NCI-H510A (cell line): ENCODE data around the gene DIAPH3.

Source experiments
- DNase-seq: peaks from one replicate; lab custom pipeline; 2025; lab: John Stamatoyannopoulos, UW

The DIAPH3 gene

GRCh38 chr13:60158321-60158801 is 5.4 kb downstream of the DIAPH3 start:
- no peak for DNase-seq

- DNase-seq: no peak
Measured at GRCh38 chr13:60155978-60156377, 7.8 kb downstream of the DIAPH3 start.

- DNase-seq: no peak
Measured at GRCh38 chr13:60152904-60153303, 10.8 kb downstream of the DIAPH3 start.

- no peak for DNase-seq
Measured at GRCh38 chr13:60152114-60152513, 11.6 kb downstream of the DIAPH3 start.

GRCh38 chr13:60150538-60150937 is 13.2 kb downstream of the DIAPH3 start:
- no peak for DNase-seq

GRCh38 chr13:60148918-60149317 is 14.8 kb downstream of the DIAPH3 start:
- no peak for DNase-seq

GRCh38 chr13:60147361-60147760 is 16.4 kb downstream of the DIAPH3 start:
- no peak for DNase-seq

- no peak for DNase-seq
Measured at GRCh38 chr13:60146471-60146870, 17.3 kb downstream of the DIAPH3 start.

GRCh38 chr13:60143775-60144174 is 20.0 kb downstream of the DIAPH3 start:
- DNase-seq: no peak

- DNase-seq: no peak
Measured at GRCh38 chr13:60139272-60139671, 24.5 kb downstream of the DIAPH3 start.

- DNase-seq: no peak
Measured at GRCh38 chr13:60138674-60139073, 25.1 kb downstream of the DIAPH3 start.

- no peak for DNase-seq
Measured at GRCh38 chr13:60137911-60138560, 25.7 kb downstream of the DIAPH3 start.

- DNase-seq: no peak
Measured at GRCh38 chr13:60135344-60135743, 28.4 kb downstream of the DIAPH3 start.

GRCh38 chr13:60134376-60134775 is 29.4 kb downstream of the DIAPH3 start:
- no peak for DNase-seq

GRCh38 chr13:60121337-60121687 is 42.4 kb downstream of the DIAPH3 start:
- no peak for DNase-seq

GRCh38 chr13:60120617-60121336 is 43.0 kb downstream of the DIAPH3 start:
- no peak for DNase-seq

GRCh38 chr13:60118696-60119400 is 44.9 kb downstream of the DIAPH3 start:
- no peak for DNase-seq

GRCh38 chr13:60114499-60115028 is 49.2 kb downstream of the DIAPH3 start:
- no peak for DNase-seq

GRCh38 chr13:60112771-60113170 is 51.0 kb downstream of the DIAPH3 start:
- DNase-seq: no peak

GRCh38 chr13:60111691-60112090 is 52.0 kb downstream of the DIAPH3 start:
- no peak for DNase-seq

GRCh38 chr13:60109285-60109684 is 54.4 kb downstream of the DIAPH3 start:
- DNase-seq: no peak

GRCh38 chr13:60108589-60108988 is 55.1 kb downstream of the DIAPH3 start:
- DNase-seq: no peak
